ENCODE results near the gene RANBP3L.

DNA sequence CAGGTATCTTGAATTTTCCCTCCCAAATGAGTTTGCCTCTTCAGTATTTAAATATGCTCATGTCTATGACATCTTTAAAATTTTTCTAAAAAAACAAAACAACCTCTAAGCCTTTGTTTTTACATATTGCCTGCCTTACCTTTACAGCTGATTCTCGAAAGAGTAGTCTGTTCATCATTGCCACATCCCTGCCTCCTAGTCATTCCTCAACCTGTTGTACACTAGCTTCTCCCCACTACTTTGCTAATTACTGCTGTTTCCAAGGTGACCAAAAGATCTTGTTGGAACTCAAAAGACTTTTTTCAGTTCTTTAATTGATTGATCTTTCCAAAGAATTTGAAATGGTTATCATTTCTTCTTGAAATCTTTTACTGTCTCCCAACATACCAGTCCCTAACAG is 58.0 kb downstream of the RANBP3L start:
- TF ChIP-seq POLR2A (IDR thresholded peaks at IDR 0.05) = no peak
- TF ChIP-seq, protein P1, sequence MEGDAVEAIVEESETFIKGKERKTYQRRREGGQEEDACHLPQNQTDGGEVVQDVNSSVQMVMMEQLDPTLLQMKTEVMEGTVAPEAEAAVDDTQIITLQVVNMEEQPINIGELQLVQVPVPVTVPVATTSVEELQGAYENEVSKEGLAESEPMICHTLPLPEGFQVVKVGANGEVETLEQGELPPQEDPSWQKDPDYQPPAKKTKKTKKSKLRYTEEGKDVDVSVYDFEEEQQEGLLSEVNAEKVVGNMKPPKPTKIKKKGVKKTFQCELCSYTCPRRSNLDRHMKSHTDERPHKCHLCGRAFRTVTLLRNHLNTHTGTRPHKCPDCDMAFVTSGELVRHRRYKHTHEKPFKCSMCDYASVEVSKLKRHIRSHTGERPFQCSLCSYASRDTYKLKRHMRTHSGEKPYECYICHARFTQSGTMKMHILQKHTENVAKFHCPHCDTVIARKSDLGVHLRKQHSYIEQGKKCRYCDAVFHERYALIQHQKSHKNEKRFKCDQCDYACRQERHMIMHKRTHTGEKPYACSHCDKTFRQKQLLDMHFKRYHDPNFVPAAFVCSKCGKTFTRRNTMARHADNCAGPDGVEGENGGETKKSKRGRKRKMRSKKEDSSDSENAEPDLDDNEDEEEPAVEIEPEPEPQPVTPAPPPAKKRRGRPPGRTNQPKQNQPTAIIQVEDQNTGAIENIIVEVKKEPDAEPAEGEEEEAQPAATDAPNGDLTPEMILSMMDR (IDR thresholded peaks at IDR 0.05) = no peak
